Aorta (tissue), 5 donors: ENCODE measurements around the gene DYNC1H1. TPM values are rescaled to one million over a fixed set of nuclear protein-coding genes. Genes with fewer than 3 reads are reported as not detected.
"Not testable (repeated sequence)": the region's sequence is repeated elsewhere in the genome, so short reads cannot be mapped to it uniquely, and the experiment has no call there.

Experiments used
- ATAC-seq: fragments of 200-7000 bp; cut with Tn5 transposase; one replicate; pipeline ENCODE4 v1.9.1; 2022; ENCODE audit warnings: moderate library complexity; ENCODE audit not compliant: low FRiP score
- DNase-seq, 2 donors: peaks; one replicate each; pipeline ENCODE4 v3.0.0-alpha.2; 2020
- H3K27ac ChIP-seq, 2 donors: one replicate each; pipeline ENCODE4 v1.5.1; 2013; ENCODE audit warnings: low read length in 2 of 2, mild to moderate bottlenecking in 2 of 2, moderate library complexity in 2 of 2, control low read depth in 1 of 2, inconsistent platforms in 1 of 2, low read depth in 1 of 2
- H3K27me3 ChIP-seq, 2 donors: one replicate each; pipeline ENCODE4 v1.6.1; 2013; ENCODE audit warnings: control low read depth in 1 of 2, low read length in 1 of 2, mild to moderate bottlenecking in 1 of 2, moderate library complexity in 1 of 2; ENCODE audit not compliant: insufficient read depth in 2 of 2, control insufficient read depth in 1 of 2
- H3K36me3 ChIP-seq, 2 donors: one replicate each; pipeline ENCODE4 v1.6.1; 2013; ENCODE audit warnings: control low read depth in 1 of 2, low read length in 1 of 2, mild to moderate bottlenecking in 1 of 2; ENCODE audit not compliant: insufficient read depth in 2 of 2, control insufficient read depth in 1 of 2
- H3K4me1 ChIP-seq, 2 donors: one replicate each; pipeline ENCODE4 v1.6.1; 2013; ENCODE audit warnings: low read length in 2 of 2, control low read depth in 1 of 2, mild to moderate bottlenecking in 1 of 2, moderate library complexity in 1 of 2; ENCODE audit not compliant: insufficient read depth in 2 of 2, control insufficient read depth in 1 of 2
- H3K4me3 ChIP-seq, 2 donors: one replicate each; pipeline ENCODE4 v1.5.1; 2013; ENCODE audit warnings: low read length in 2 of 2, control low read depth in 1 of 2, mild to moderate bottlenecking in 1 of 2
- H3K9me3 ChIP-seq: one replicate; pipeline ENCODE4 v1.6.1; 2013; ENCODE audit warnings: mild to moderate bottlenecking, low read length; ENCODE audit not compliant: control insufficient read depth
- WGBS, 2 donors: extraction: QIAGEN DNeasy Blood & Tissue Kit; methylation state at CpG; one replicate each; pipeline ENCODE4 v1.1.7; 2013; 5-methylcytosine and 5-hydroxymethylcytosine counted together
- intact Hi-C, 2 donors: fragments of 100-400 bp; cut with DNase I; formaldehyde crosslinking; loops; one replicate each; pipeline versions ENCODE4 v1.14.2 to v1.15.0; 2022
- polyA plus RNA-seq, 2 donors: library from polyadenylated mRNA; stranded (reverse); fragments of 200-250 nt; gene quantifications; one replicate each; pipeline ENCODE4 v1.2.3, GENCODE V29; 2013
- total RNA-seq, 2 donors: library from RNA; stranded (reverse); fragmentation: NEBNext Ultra II Directional; extraction: Animal tissue kit (Norgen Biotek cat#: 25700); gene quantifications; one replicate each; pipeline ENCODE4 v1.2.1, GENCODE V29; 2021
- donor health status: healthy with polysubstance abuse.
- donor health status: Bipolar disorder and iron deficiency.
- donor health status: DM: no; HTN: no; CAD: no.
- donor health status: DM: no; HTN: no; CAD: no.
- donor health status: DM: yes; HTN: yes; CAD: no.

DYNC1H1 gene
- total and polyA plus RNA-seq, 4 donors, result 26.5 to 481 (median 301) TPM

DNA sequence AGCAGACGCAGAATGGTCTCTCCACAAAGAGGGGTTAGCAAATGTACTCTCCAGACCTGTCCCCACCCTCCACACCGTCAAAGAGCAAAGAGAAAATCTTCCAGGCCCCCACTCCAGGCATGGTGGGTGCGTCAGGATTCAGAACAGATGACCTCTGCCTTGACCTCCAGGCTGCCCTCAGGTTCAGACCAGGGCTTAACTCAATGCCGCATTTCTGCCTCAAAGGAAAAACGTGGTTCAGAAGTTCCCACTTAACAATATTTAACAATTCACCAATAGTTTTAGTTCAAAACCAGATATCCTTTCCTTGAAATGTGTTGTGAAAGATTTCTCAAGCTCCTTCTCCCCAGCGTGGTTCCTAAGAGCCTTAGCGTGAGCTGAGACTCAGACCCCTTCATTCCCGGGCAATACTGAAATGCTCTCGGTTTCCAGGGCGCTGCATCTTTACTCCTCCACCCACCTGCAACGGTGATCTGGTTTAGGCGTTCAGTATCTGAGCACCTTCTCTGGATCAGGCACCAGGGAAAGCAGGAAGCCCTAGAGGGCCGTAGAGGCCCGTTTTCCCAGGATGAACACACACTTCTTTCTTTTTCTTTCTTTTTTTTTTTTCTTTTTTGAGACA, 99.5 kb downstream of the DYNC1H1 start:
- H3K27ac ChIP-seq, result no peak overlapping the region
- intact Hi-C loops, result loop anchor here in 1 of 2 donors (1.0 kb wide), 1 partner anchor 32 kb away; no protein-coding TSS in a partner anchor
- 71 to 74% methylated on average over 14 of the region's 14 CpGs for WGBS, 2 donors
- peak in 1 of 2 donors; percentile 36 for DNase-seq
- ATAC-seq, result no peak
- H3K27me3 ChIP-seq, result no peaks in the 10 kb centered on the region
- no peak overlapping the region for H3K4me3 ChIP-seq
- no peaks in the 10 kb centered on the region for H3K4me1 ChIP-seq
- no peaks in the 10 kb centered on the region for H3K36me3 ChIP-seq
- H3K9me3 ChIP-seq, result no peaks in the 10 kb centered on the region

DNA sequence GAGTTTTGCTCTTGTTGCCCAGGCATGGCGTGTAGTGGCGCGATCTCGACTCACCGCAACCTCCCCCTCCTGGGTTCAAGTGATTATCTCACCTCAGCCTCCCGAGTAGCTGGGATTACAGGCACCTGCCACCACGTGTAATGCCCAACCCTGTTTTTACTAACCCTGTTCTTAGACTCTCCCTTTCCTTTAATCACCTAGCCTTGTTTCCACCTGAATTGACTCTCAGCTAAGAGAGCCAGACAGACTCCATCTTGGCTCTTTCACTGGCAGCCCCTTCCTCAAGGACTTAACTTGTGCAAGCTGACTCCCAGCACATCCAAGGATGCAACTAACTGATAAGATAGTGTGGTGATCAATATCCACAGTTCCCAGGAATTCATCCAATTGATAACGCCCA, 100.2 kb downstream of the DYNC1H1 start:
- H3K9me3 ChIP-seq, H3K4me3 ChIP-seq, H3K27me3 ChIP-seq, H3K36me3 ChIP-seq, ATAC-seq, intact Hi-C loops, H3K4me1 ChIP-seq, H3K27ac ChIP-seq: not testable (repeated sequence)
- DNase-seq, result peak in 1 of 2 donors; percentile 30
- WGBS, 2 donors, result 93 to 96% methylated on average over 8 of the region's 8 CpGs

DNA sequence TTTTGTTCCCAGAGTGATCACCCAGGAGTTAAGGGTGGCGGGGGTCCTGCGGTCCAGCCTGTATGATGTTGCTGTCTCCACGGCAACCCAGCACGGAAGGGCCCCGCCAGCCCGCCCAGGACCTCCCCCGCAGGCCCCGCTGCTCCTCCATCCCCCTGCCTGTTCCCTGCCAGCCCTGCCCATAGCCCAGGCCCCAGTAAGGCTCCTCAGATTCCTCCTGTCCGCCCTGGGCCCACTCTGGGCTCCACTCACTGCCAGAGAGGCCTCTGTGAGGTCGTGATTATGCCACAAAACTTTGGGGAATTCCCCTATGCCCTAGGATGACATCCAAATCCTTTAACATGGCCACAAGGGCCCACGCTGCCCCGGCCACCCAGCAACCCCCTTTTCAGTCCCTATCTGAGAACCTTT, 101.7 kb downstream of the DYNC1H1 start:
- Histone ChIP-seq H3K27ac (no peak overlapping the region), H3K4me3 (no peak overlapping the region), H3K27me3 (no peaks in the 10 kb centered on the region), H3K9me3 (no peaks in the 10 kb centered on the region), H3K4me1 (no peaks in the 10 kb centered on the region), H3K36me3 (no peaks in the 10 kb centered on the region)
- DNase-seq (peak in 1 of 2 donors; percentile 65), ATAC-seq (no peak)
- 83 to 85% methylated on average over 12 of the region's 12 CpGs for WGBS, 2 donors
- intact Hi-C loops, result no loop called here

DNA sequence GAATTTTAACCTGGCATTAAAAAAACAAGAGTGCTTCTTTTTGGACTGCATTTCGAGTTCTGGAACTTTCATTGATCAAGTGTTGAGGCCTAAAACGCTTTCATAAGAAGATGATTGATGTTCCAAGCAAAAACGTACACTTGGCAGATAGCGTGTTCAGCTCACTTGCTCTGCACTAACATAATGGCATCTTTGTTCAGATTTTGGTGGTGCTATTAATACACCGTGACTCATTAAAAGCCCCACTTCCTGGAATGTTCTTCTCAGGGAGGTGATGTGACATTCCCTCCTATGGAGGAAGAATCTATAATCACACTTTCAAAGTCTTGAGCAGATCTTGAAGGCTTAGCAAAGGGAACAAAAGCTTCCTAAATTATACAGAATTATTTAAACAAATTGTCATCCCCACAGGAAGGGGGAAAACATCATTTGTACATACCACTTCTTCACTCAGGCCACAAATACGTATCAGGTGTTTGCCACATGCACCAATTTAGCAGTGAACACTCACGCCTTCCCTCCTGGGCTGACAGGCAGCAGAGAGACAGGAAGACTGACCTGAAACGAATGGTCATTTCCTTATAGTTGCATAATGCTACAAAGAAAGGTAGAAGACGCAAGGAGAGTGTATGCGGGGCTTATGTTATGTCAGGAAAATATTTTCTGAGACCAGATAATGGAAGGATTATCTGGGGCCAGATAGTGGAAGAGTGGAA, 107.1 kb downstream of the DYNC1H1 start:
- H3K27ac ChIP-seq, result no peak overlapping the region
- 40 to 43% methylated on average over 10 of the region's 10 CpGs for WGBS, 2 donors
- intact Hi-C loops, result no loop called here
- no peak overlapping the region for H3K4me3 ChIP-seq
- DNase-seq, result no peak
- H3K27me3 ChIP-seq, result no peaks in the 10 kb centered on the region
- H3K36me3 ChIP-seq, result no peaks in the 10 kb centered on the region
- no peaks in the 10 kb centered on the region for H3K9me3 ChIP-seq
- no peaks in the 10 kb centered on the region for H3K4me1 ChIP-seq
- ATAC-seq, result no peak

DNA sequence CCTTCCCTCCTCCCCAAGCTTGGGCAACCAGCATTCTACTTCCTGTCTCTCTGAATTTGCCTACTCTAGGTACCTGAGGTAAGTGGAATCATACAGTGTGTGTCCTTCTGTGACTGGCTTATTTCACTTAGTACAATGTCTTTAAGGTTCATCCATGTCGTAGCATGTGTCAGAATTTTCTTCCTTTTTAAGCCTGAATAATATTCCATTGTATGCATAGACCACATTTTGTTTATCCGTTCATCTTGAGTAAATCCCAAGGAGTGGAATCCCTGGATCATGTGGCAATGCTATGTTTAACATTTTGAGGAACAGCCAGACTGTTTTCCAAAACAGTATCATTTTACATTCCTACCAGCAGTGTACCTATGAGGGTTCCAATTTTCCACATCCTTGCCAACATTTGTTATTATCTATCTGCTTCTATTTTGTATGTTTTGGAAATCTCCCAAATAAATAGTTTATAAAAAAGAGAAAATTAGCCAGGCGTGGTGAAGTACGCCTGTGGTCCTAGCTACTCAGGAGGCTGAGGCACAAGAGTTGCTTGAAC, 110.1 kb downstream of the DYNC1H1 start:
- H3K36me3 ChIP-seq, result peaks cover 0 to 2% of the 10 kb centered on the region in 2 donors
- H3K4me1 ChIP-seq, result no peaks in the 10 kb centered on the region
- intact Hi-C loops, result no loop called here
- no peaks in the 10 kb centered on the region for H3K27me3 ChIP-seq
- H3K4me3 ChIP-seq, result no peak overlapping the region
- H3K9me3 ChIP-seq, result no peaks in the 10 kb centered on the region
- DNase-seq (no peak), ATAC-seq (no peak)
- WGBS, 2 donors, result 94 to 96% methylated on average over 4 of the region's 4 CpGs
- no peak overlapping the region for H3K27ac ChIP-seq

DNA sequence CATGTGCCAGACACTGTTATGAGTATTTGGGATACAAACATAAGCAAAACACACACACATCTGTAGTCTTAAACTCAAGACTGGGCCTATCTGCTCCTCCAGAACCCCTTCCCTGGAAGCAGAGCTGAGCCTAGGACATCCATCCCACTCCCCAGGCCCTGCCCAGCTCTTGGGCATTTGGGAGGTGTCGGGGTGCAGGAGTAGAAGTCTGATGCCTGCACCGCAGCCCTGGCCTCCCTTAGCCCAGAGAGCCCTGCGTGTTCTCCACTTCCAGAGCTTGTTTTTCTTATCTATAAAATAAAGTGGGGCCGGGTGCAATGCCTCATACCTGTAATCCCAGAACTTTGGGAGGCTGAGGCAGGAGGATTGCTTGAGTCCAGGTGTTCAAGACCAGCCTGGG, 110.8 kb downstream of the DYNC1H1 start:
- H3K27ac ChIP-seq, result no peak overlapping the region
- H3K4me3 ChIP-seq, result no peak overlapping the region
- WGBS, 2 donors, result 90 to 98% methylated on average over 4 of the region's 4 CpGs
- ATAC-seq, result no peak
- H3K36me3 ChIP-seq, result peaks cover 0 to 4% of the 10 kb centered on the region in 2 donors
- H3K9me3 ChIP-seq, result no peaks in the 10 kb centered on the region
- peak in 1 of 2 donors; percentile 36 for DNase-seq
- intact Hi-C loops, result no loop called here
- no peaks in the 10 kb centered on the region for H3K4me1 ChIP-seq
- no peaks in the 10 kb centered on the region for H3K27me3 ChIP-seq

DNA sequence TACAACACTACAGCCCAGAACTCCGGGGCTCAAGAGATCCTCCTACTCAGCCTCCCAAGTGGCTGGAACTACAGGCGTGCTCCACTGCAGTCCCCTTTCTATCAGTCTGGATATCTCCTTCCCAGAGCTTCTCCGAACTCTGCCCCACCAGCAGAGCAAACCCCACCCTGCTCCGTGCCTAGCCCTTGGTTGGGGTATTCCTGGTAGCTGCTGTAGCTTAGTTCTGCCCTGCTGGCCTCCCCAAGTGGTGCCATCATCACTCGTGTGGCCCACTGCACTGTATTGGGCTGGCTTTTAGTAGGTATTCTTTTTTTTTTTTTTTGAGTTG, 113.0 kb downstream of the DYNC1H1 start:
- Histone ChIP-seq H3K36me3 (peaks cover 0 to 8% of the 10 kb centered on the region in 2 donors), H3K27me3 (no peaks in the 10 kb centered on the region), H3K4me1 (no peaks in the 10 kb centered on the region), H3K9me3 (no peaks in the 10 kb centered on the region), H3K4me3 (no peak overlapping the region), H3K27ac (no peak overlapping the region)
- ATAC-seq (no peak), DNase-seq (peak in 1 of 2 donors; percentile 36)
- 85 to 88% methylated on average over 5 of the region's 5 CpGs for WGBS, 2 donors
- intact Hi-C loops, result no loop called here

DNA sequence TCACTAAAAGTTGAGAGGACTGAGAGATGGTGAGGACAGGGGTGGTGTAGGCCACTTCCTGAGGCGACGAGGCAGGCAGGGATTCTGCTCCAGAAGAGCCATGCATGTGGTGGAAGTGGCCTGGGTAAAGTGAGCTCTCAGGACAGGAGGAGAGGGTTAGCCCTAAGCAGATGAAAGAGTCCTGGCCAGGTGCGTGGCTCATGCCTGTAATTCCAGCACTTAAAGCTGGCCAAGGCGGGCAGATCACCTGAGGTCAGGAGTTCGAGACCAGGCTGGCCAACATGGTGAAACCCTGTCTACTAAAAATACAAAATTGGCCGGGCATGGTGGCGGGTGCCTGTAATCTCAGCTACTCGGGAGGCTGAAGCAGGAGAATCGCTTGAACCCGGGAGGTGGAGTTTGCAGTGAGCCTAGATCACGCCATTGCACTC, 114.0 kb downstream of the DYNC1H1 start:
- H3K9me3 ChIP-seq, intact Hi-C loops, H3K27ac ChIP-seq, H3K4me1 ChIP-seq, H3K36me3 ChIP-seq, ATAC-seq, H3K27me3 ChIP-seq, H3K4me3 ChIP-seq: not testable (repeated sequence)
- DNase-seq, result peak in 1 of 2 donors; percentile 48
- WGBS, 2 donors, result 94 to 95% methylated on average over 11 of the region's 11 CpGs
